ENCODE data around the gene PKP2.

- TF ChIP-seq POLR2A (IDR thresholded peaks at IDR 0.05) = no peak
- TF ChIP-seq, protein P1, sequence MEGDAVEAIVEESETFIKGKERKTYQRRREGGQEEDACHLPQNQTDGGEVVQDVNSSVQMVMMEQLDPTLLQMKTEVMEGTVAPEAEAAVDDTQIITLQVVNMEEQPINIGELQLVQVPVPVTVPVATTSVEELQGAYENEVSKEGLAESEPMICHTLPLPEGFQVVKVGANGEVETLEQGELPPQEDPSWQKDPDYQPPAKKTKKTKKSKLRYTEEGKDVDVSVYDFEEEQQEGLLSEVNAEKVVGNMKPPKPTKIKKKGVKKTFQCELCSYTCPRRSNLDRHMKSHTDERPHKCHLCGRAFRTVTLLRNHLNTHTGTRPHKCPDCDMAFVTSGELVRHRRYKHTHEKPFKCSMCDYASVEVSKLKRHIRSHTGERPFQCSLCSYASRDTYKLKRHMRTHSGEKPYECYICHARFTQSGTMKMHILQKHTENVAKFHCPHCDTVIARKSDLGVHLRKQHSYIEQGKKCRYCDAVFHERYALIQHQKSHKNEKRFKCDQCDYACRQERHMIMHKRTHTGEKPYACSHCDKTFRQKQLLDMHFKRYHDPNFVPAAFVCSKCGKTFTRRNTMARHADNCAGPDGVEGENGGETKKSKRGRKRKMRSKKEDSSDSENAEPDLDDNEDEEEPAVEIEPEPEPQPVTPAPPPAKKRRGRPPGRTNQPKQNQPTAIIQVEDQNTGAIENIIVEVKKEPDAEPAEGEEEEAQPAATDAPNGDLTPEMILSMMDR (IDR thresholded peaks at IDR 0.05) = no peak
Observed at GRCh38 chr12:32783029-32783428, 113.5 kb downstream of the PKP2 start.
